GM18505 (cell line): ENCODE results near the gene IRF8.
A peak's percentile ranks its signal among the peaks of the same experiment; 100 is the strongest.
"Not testable (repeated sequence)": the region's sequence is repeated elsewhere in the genome, so short reads cannot be mapped to it uniquely, and the experiment has no call there.

Experiments used
- ATAC-seq: cut with Tn5 transposase; IDR thresholded peaks from one replicate; pipeline ENCODE4 v1.9.1; 2021; ENCODE audit not compliant: unreplicated experiment
- POLR2A ChIP-seq: IDR thresholded peaks from 4 replicates; pipeline ENCODE4 v1.6.1; 2011; ENCODE audit warnings: borderline replicate concordance; ENCODE audit not compliant: insufficient read depth, insufficient read length; ENCODE audit errors: extremely low read depth

The IRF8 gene

GRCh38 chr16:85894266-85894665 lies 4.7 kb upstream of the IRF8 start:
- no peak for ATAC-seq

GRCh38 chr16:85897382-85897781 lies 1.6 kb upstream of the IRF8 start:
- no peak for ATAC-seq
- no peak for TF ChIP-seq POLR2A

More at GRCh38 chr16:85894266-85894665, 4.7 kb upstream of the IRF8 start:
- no peak for TF ChIP-seq POLR2A

- ATAC-seq = no peak
- TF ChIP-seq POLR2A = no peak
Observed at GRCh38 chr16:85899444-85899843, 482 bp downstream of the IRF8 start.

- TF ChIP-seq POLR2A = no peak
Observed at GRCh38 chr16:85900027-85900792, 1.2 kb downstream of the IRF8 start.

GRCh38 chr16:85901110-85901509 lies 2.1 kb downstream of the IRF8 start:
- ATAC-seq = no peak
- TF ChIP-seq POLR2A = peak; percentile 35

More at GRCh38 chr16:85900027-85900792, 1.2 kb downstream of the IRF8 start:
- ATAC-seq = no peak

- TF ChIP-seq POLR2A = no peak
- ATAC-seq = no peak
Observed at GRCh38 chr16:85901773-85902365, 2.9 kb downstream of the IRF8 start.

GRCh38 chr16:85902366-85903155 lies 3.6 kb downstream of the IRF8 start:
- peak; percentile 52 for ATAC-seq
- peak; percentile 67 for TF ChIP-seq POLR2A

GRCh38 chr16:85903559-85903958 lies 4.6 kb downstream of the IRF8 start:
- ATAC-seq = peak; percentile 29
- no peak for TF ChIP-seq POLR2A

GRCh38 chr16:85905110-85906095 lies 6.4 kb downstream of the IRF8 start:
- peak; percentile 47 for TF ChIP-seq POLR2A
- no peak for ATAC-seq

- no peak for ATAC-seq
- no peak for TF ChIP-seq POLR2A
Observed at GRCh38 chr16:85906349-85906748, 7.4 kb downstream of the IRF8 start.

GRCh38 chr16:85907231-85907630 lies 8.3 kb downstream of the IRF8 start:
- ATAC-seq = not testable (repeated sequence)

GRCh38 chr16:85908444-85908843 lies 9.5 kb downstream of the IRF8 start:
- ATAC-seq = peak; percentile 46
- TF ChIP-seq POLR2A = peak; percentile 42
